Stimulated activated CD4-positive, alpha-beta T cell treated with anti-CD3 and anti-CD28 coated beads, Interleukin-4, amount 100 ng/mL, for 48 hours (primary cell): ENCODE data around the gene PRKG1.
"Not testable (repeated sequence)": the region's sequence is repeated elsewhere in the genome, so short reads cannot be mapped to it uniquely, and the experiment has no call there.

Source experiments
- DNase-seq, 2 donors: peaks; one replicate each; pipeline ENCODE4 v3.0.0-alpha.2; 2020; ENCODE audit warnings: low read depth in 2 of 2

Gene PRKG1

GRCh38 chr10:51170518-51171245 is 96.4 kb downstream of the PRKG1 start:
- DNase-seq, result no peak

DNA sequence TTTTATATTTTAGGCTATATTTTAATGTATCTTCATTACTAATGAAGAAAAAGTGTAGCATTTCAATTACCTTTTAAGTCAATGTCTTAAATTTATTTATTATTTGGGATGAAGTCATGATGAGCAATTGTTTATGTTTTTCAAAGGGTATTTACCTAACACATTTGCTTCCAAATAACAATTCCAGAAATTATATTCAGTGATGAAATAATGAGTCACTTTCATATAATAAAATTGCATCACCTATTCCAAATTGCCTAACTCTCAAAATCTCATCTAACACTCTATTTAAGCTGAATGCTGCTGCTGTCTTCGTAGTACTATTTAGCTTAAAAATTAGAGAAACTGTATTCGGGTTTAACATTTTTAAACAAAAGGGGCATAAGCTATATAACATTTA is 97.7 kb downstream of the PRKG1 start:
- DNase-seq, result no peak

GRCh38 chr10:51176976-51177695 is 102.8 kb downstream of the PRKG1 start:
- DNase-seq, result no peak

GRCh38 chr10:51178634-51179033 is 104.3 kb downstream of the PRKG1 start:
- no peak for DNase-seq

- no peak for DNase-seq
These were observed 105.9 kb downstream of the PRKG1 start for GRCh38 chr10:51180141-51180540.

GRCh38 chr10:51183783-51184182 is 109.5 kb downstream of the PRKG1 start:
- DNase-seq, result no peak

DNA sequence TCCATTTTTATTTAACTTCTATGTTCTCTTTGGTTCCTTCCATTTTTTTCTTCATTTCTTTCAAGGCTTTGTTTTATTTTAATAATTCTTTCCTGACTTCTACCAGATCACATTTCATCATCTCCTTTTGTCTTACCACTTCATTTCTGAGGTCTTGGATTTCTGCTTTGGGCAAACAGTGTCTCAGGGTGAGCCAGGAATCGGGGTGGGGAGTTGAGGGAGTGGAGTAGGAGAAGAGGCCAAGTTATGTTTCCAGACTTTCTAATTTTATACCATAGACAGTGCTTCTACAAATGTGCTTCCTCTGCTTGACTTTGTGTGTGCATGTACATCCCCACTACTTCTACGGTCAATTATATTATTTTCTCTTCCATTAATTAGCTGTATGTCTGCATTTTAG is 112.1 kb downstream of the PRKG1 start:
- no peak for DNase-seq

- no peak for DNase-seq
These were observed 113.7 kb downstream of the PRKG1 start for GRCh38 chr10:51188008-51188407.

GRCh38 chr10:51188866-51189265 is 114.6 kb downstream of the PRKG1 start:
- no peak for DNase-seq

- no peak for DNase-seq
These were observed 122.4 kb downstream of the PRKG1 start for GRCh38 chr10:51196508-51197175.

GRCh38 chr10:51198170-51198569 is 123.9 kb downstream of the PRKG1 start:
- DNase-seq, result no peak

GRCh38 chr10:51201947-51202346 is 127.7 kb downstream of the PRKG1 start:
- DNase-seq, result no peak

DNA sequence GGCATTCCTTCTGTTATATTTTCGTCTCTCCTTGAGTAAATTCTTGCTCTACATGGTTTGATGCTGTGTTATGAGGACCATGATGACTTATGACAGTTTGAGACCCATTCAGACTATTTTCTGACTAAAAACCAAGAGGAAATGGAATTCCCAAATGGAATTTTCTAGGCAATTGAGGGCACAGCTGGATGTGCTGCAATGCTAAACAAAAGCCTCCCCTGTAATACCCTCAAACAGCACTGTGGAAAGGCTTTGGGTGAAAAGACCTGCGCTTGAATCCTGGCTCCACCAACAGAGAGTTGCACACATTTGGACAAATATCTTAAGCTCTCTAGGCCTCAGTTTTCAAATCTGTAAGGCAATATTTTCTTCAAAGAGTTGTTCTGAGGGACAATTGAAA is 129.1 kb downstream of the PRKG1 start:
- DNase-seq, result no peak

GRCh38 chr10:51204066-51204465 is 129.8 kb downstream of the PRKG1 start:
- no peak for DNase-seq

- no peak for DNase-seq
These were observed 130.4 kb downstream of the PRKG1 start for GRCh38 chr10:51204701-51205100.

GRCh38 chr10:51206500-51206899 is 132.2 kb downstream of the PRKG1 start:
- no peak for DNase-seq

DNA sequence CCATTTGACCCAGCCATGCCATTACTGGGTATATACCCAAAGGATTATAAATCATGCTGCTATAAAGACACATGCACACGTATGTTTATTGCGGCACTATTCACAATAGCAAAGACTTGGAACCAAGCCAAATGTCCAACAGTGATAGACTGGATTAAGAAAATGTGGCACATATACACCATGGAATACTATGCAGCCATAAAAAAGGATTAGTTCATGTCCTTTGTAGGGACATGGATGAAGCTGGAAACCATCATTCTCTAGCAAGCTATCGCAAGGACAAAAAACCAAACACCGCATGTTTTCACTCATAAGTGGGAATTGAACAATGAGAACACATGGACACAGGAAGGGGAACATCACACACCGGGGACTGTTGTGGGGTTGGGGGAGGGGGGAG is 138.7 kb downstream of the PRKG1 start:
- DNase-seq, result not testable (repeated sequence)

- DNase-seq, result no peak
These were observed 140.2 kb downstream of the PRKG1 start for GRCh38 chr10:51214207-51215196.

GRCh38 chr10:51215951-51216834 is 141.9 kb downstream of the PRKG1 start:
- no peak for DNase-seq

GRCh38 chr10:51217505-51217904 is 143.2 kb downstream of the PRKG1 start:
- DNase-seq, result no peak
